ENCODE measurements around the gene SLAIN1. TPM values are rescaled to one million over a fixed set of nuclear protein-coding genes. Genes with fewer than 3 reads are reported as not detected.

SLAIN1 gene
- total and polyA plus RNA-seq, 2 of the 4 experiments (the other 2 are of a cell fraction), result 0.29 to 0.36 TPM

GRCh38 chr13:77779552-77780272 lies 82.2 kb downstream of the SLAIN1 start:
- Histone ChIP-seq H4K91ac (ENCODE audit: insufficient read depth, low read depth, low read length) (no peak overlapping the region), H3K9me3 (ENCODE audit: control insufficient read depth, insufficient read depth, low read length) (no peaks in the 10 kb centered on the region), H3K4me2 (ENCODE audit: low read depth, low read length) (no peak overlapping the region), H2BK5ac (ENCODE audit: low read depth, low read length, poor library complexity, severe bottlenecking) (no peak overlapping the region), H3K9ac (ENCODE audit: low read depth, low read length) (no peak overlapping the region), H3K18ac (ENCODE audit: low read depth, low read length) (no peak overlapping the region), H3K4me1 (ENCODE audit: control insufficient read depth, insufficient read depth, low read length) (0 out of 2 replicates have a peak, but pooled peaks cover 2% of the 10 kb centered on the region), H3K27me3 (ENCODE audit: control insufficient read depth, insufficient read depth, low read length) (peaks cover 2% of the 10 kb centered on the region; the same call in 1 of the 2 replicates), H4K8ac (ENCODE audit: low read depth in 2 of 2, low read length in 2 of 2) (peak overlapping the region in 1 of 2 experiments; percentile 21; a peak in 1 of 4 replicates), H3K56ac (ENCODE audit: extremely low read depth, insufficient read depth, low read length) (no peak overlapping the region), H3K14ac (replicated peaks; ENCODE audit: low read depth, low read length) (no peak overlapping the region), H3K4me3 (ENCODE audit: insufficient read depth, low read depth, low read length) (no peak overlapping the region), H3K23ac (ENCODE audit: low read depth, low read length) (no peak overlapping the region), H2BK15ac (ENCODE audit: low read depth, low read length) (no peak overlapping the region; the same call in 2 of the 3 replicates), H3K9me1 (ENCODE audit: insufficient read depth, low read length) (no peaks in the 10 kb centered on the region), H4K20me1 (ENCODE audit: insufficient read depth, low read length) (no peaks in the 10 kb centered on the region), H3K4ac (ENCODE audit: low read depth, low read length) (peak overlapping the region; percentile 3; the same call in 1 of the 2 replicates), H2AK9ac (replicated peaks; ENCODE audit: low read depth, low read length, poor library complexity) (no peak overlapping the region), H2BK120ac (ENCODE audit: low read depth, low read length) (no peak overlapping the region), H2AK5ac (ENCODE audit: low read depth, low read length) (no peak overlapping the region), H4K5ac (ENCODE audit: low read depth, low read length) (no peak overlapping the region), H3K36me3 (ENCODE audit: control insufficient read depth, insufficient read depth, low read length) (no peaks in the 10 kb centered on the region), H3K79me1 (ENCODE audit: low read depth in 1 of 2, low read length in 2 of 2) (no peaks in the 10 kb centered on the region), H2AFZ (replicated peaks; ENCODE audit: low read length, poor library complexity) (no peak overlapping the region), H3K27ac (ENCODE audit: insufficient read depth, low read length) (no peak overlapping the region), H2BK20ac (ENCODE audit: low read depth, low read length) (no peak overlapping the region)
- ATAC-seq (ENCODE audit: low read depth), result peak; percentile 94
- peak; percentile 74 for DNase-seq
- in situ Hi-C loops (cut with MboI; ENCODE audit: low sequenced_read_pairs) (no loop called here), dilution Hi-C loops (cut with HindIII; ENCODE audit: low sequenced_read_pairs, unreplicated experiment) (no loop called here), intact Hi-C loops (cut with micrococcal nuclease) (loop anchor here (1.0 to 10.0 kb wide), 2 partner anchors 342 to 1195 kb away; no protein-coding TSS in a partner anchor)
- ChIA-PET CTCF (interaction anchor here (1.7 kb wide), 1 partner anchor 341 kb away, joined by 8 read pairs; no protein-coding TSS in a partner anchor), POLR2A (ENCODE audit: unreplicated experiment) (no interaction called here)
- BruUV-seq (replicated peaks), result no TSS peak
- no CpG with 5 or more reads among the region's 3 CpGs for WGBS, 2 experiments (ENCODE audit: extremely low coverage in 2 of 2, insufficient read length in 1 of 2)
- no peak for TF ChIP-seq ELK1 (IDR thresholded peaks at IDR 0.05; ENCODE audit: borderline replicate concordance, low read depth, low read length)
- TF ChIP-seq MAZ (IDR thresholded peaks at IDR 0.05; ENCODE audit: borderline replicate concordance, low read depth, low read length), result no peak
- TF ChIP-seq RAD21 (IDR thresholded peaks at IDR 0.05; ENCODE audit: low read length), result peak; percentile 79
- no peak for TF ChIP-seq RCOR1 (IDR thresholded peaks at IDR 0.05; ENCODE audit: insufficient replicate concordance, low read length)
- no peak for TF ChIP-seq RFX5 (IDR thresholded peaks at IDR 0.05; ENCODE audit: low read depth, low read length)
- TF ChIP-seq BHLHE40 (IDR thresholded peaks at IDR 0.05; ENCODE audit: low read depth, low read length), result no peak
- no peak for TF ChIP-seq MAFK (IDR thresholded peaks at IDR 0.05; ENCODE audit: low read depth, low read length)
- no peak for TF ChIP-seq CHD1 (IDR thresholded peaks at IDR 0.05; ENCODE audit: low read depth, low read length)
- no peak for TF ChIP-seq POLR2A (IDR thresholded peaks at IDR 0.05; ENCODE audit: low read depth, low read length)
- TF ChIP-seq USF2 (IDR thresholded peaks at IDR 0.05; ENCODE audit: low read depth, low read length), result no peak
- peak; percentile 49; the same call in 1 of the 2 replicates for TF ChIP-seq SMC3 (IDR thresholded peaks at IDR 0.05; ENCODE audit: low read depth, low read length)
- no peak for TF ChIP-seq MXI1 (IDR thresholded peaks at IDR 0.05; ENCODE audit: borderline replicate concordance, low read depth, low read length)
- TF ChIP-seq CEBPB (IDR thresholded peaks at IDR 0.05; ENCODE audit: low read depth, low read length), result no peak
- no peak for TF ChIP-seq NFE2L2 (IDR thresholded peaks at IDR 0.05; ENCODE audit: low read depth, low read length)
- TF ChIP-seq CTCF (conservative IDR thresholded peaks at IDR 0.05; ENCODE audit: low read depth, low read length), result peak; percentile 80
